Liver (tissue), 9 donors: ENCODE data around the gene NTM. TPM values are rescaled to one million over a fixed set of nuclear protein-coding genes. Genes with fewer than 3 reads are reported as not detected.

ENCODE experiments used
- DNase-seq: peaks from one replicate; pipeline ENCODE4 v3.0.0-alpha.2; 2017; ENCODE audit warnings: low spot score
- H3K27ac ChIP-seq, 2 donors: one replicate each; pipeline ENCODE4 v1.7.0; 2013; ENCODE audit warnings: inconsistent platforms in 2 of 2, low read length in 2 of 2, control low read depth in 1 of 2, low read depth in 1 of 2, mild to moderate bottlenecking in 1 of 2
- H3K27me3 ChIP-seq, 4 donors: one replicate each; pipeline versions ENCODE4 v1.6.1 to v1.7.0; 2013; ENCODE audit warnings: low read length in 3 of 4, inconsistent platforms in 1 of 4, mild to moderate bottlenecking in 1 of 4, moderate library complexity in 1 of 4; ENCODE audit not compliant: control insufficient read depth in 4 of 4, insufficient read depth in 4 of 4
- H3K36me3 ChIP-seq, 4 donors: one replicate each; pipeline versions ENCODE4 v1.6.1 to v1.7.0; 2013; ENCODE audit warnings: low read length in 3 of 4, mild to moderate bottlenecking in 3 of 4, low read depth in 1 of 4, moderate library complexity in 1 of 4; ENCODE audit not compliant: control insufficient read depth in 4 of 4, insufficient read depth in 3 of 4
- H3K4me1 ChIP-seq, 4 donors: one replicate each; pipeline versions ENCODE4 v1.6.1 to v1.7.0; 2013; ENCODE audit warnings: low read length in 3 of 4, mild to moderate bottlenecking in 3 of 4, moderate library complexity in 1 of 4; ENCODE audit not compliant: control insufficient read depth in 4 of 4, insufficient read depth in 4 of 4
- H3K4me3 ChIP-seq, 3 donors: one replicate each; pipeline versions ENCODE4 v1.6.1 to v1.7.0; 2013; ENCODE audit warnings: low read length in 3 of 3, control low read depth in 1 of 3, low read depth in 1 of 3, mild to moderate bottlenecking in 1 of 3
- H3K9ac ChIP-seq, 2 donors: one replicate each; pipeline ENCODE4 v1.7.0; 2013; ENCODE audit warnings: low read length in 2 of 2, mild to moderate bottlenecking in 2 of 2, moderate library complexity in 2 of 2, control low read depth in 1 of 2, low read depth in 1 of 2
- H3K9me3 ChIP-seq, 4 donors: one replicate each; pipeline versions ENCODE4 v1.6.1 to v1.7.0; 2013; ENCODE audit warnings: low read length in 3 of 4; ENCODE audit not compliant: control insufficient read depth in 4 of 4
- EGR1 ChIP-seq, 2 donors: IDR thresholded peaks; 2 replicates each; pipeline ENCODE4 v1.6.1; 2016 to 2018; ENCODE audit warnings: antibody characterized with exemption in 2 of 2, low read depth in 2 of 2
- FOXA1 ChIP-seq: IDR thresholded peaks from 2 replicates; pipeline ENCODE4 v1.6.1; 2016; ENCODE audit warnings: antibody characterized with exemption
- FOXA2 ChIP-seq: IDR thresholded peaks from 2 replicates; pipeline ENCODE4 v1.6.1; 2016; ENCODE audit warnings: antibody characterized with exemption
- GABPA ChIP-seq, 2 donors: IDR thresholded peaks in 1 of 2; conservative IDR thresholded peaks in 1 of 2; 2 replicates each; pipeline ENCODE4 v1.6.1; 2016; ENCODE audit warnings: antibody characterized with exemption in 2 of 2, mild to moderate bottlenecking in 1 of 2, moderate library complexity in 1 of 2
- HNF4A ChIP-seq, 2 donors: conservative IDR thresholded peaks; 2 replicates each; pipeline ENCODE4 v1.6.1; 2016; ENCODE audit warnings: antibody characterized with exemption in 2 of 2, mild to moderate bottlenecking in 2 of 2
- HNF4G ChIP-seq: IDR thresholded peaks from 2 replicates; pipeline ENCODE4 v1.6.1; 2016; ENCODE audit warnings: antibody characterized with exemption
- JUND ChIP-seq, 2 donors: IDR thresholded peaks; 2 replicates each; pipeline ENCODE4 v1.6.1; 2016; ENCODE audit warnings: antibody characterized with exemption in 2 of 2
- RAD21 ChIP-seq, 2 donors: IDR thresholded peaks; 2 replicates each; pipeline ENCODE4 v1.6.1; 2016; ENCODE audit warnings: antibody characterized with exemption in 2 of 2, mild to moderate bottlenecking in 2 of 2
- RXRA ChIP-seq, 2 donors: IDR thresholded peaks; 2 replicates each; pipeline ENCODE4 v1.6.1; 2017 to 2018; ENCODE audit warnings: antibody characterized with exemption in 2 of 2, mild to moderate bottlenecking in 1 of 2
- SP1 ChIP-seq: IDR thresholded peaks from 2 replicates; pipeline ENCODE4 v1.6.1; 2018; ENCODE audit warnings: antibody characterized with exemption, mild to moderate bottlenecking
- TAF1 ChIP-seq: conservative IDR thresholded peaks from 2 replicates; pipeline ENCODE4 v1.6.1; 2016; ENCODE audit warnings: antibody characterized with exemption, mild to moderate bottlenecking
- YY1 ChIP-seq: IDR thresholded peaks from 2 replicates; pipeline ENCODE4 v1.6.1; 2016; ENCODE audit warnings: antibody characterized with exemption, mild to moderate bottlenecking
- WGBS: extraction: QIAGEN DNeasy Blood & Tissue Kit; methylation state at CpG from one replicate; pipeline ENCODE4 v1.1.7; 2013; 5-methylcytosine and 5-hydroxymethylcytosine counted together
- polyA plus RNA-seq, 2 donors: library from polyadenylated mRNA; stranded (reverse) in 1 of 2; unstranded in 1 of 2; fragments of 200-250 nt in 1 of 2; fragments of >200 nt in 1 of 2; fragmentation: Nextera tagmentation in 1 of 2; extraction: Ambion mirVana in 1 of 2; gene quantifications; one replicate each; pipeline versions ENCODE4 v1.2.1 to v1.2.3, GENCODE V29; 2013 to 2015
- total RNA-seq, 2 donors: library from RNA; depleted of rRNA; stranded (reverse); fragments of >200 nt; gene quantifications; one replicate each; pipeline ENCODE4 v1.2.3, GENCODE V29; 2014
- TF ChIP-seq, protein P1 (sequence below): IDR thresholded peaks from 2 replicates; pipeline ENCODE4 v1.6.1; 2016; ENCODE audit warnings: antibody characterized with exemption
- TF ChIP-seq, protein P2 (sequence below): IDR thresholded peaks from 2 replicates; pipeline ENCODE4 v1.6.1; 2016; ENCODE audit warnings: antibody characterized with exemption, mild to moderate bottlenecking
- TF ChIP-seq, protein P3 (sequence below): IDR thresholded peaks from 2 replicates; pipeline ENCODE4 v1.6.1; 2016; ENCODE audit warnings: antibody characterized with exemption
- TF ChIP-seq, protein P4 (sequence below): fragments of 150-350 bp; IDR thresholded peaks from 2 replicates; pipeline ENCODE4 v1.5.1; 2017; ENCODE audit warnings: improper control_type of control experiment, low read depth, low read length; ENCODE audit not compliant: missing input control
- TF ChIP-seq, protein P5 (sequence below): IDR thresholded peaks from 2 replicates; pipeline ENCODE4 v1.6.1; 2016; ENCODE audit warnings: antibody characterized with exemption
- donor health status: healthy.
- donor health status: healthy.
- donor health status: healthy.
- donor health status: healthy.
- donor health status: healthy.

NTM gene
- total and polyA plus RNA-seq, 4 donors, result 0.08 to 1.1 (median 0.08) TPM; not detected in 1

DNA sequence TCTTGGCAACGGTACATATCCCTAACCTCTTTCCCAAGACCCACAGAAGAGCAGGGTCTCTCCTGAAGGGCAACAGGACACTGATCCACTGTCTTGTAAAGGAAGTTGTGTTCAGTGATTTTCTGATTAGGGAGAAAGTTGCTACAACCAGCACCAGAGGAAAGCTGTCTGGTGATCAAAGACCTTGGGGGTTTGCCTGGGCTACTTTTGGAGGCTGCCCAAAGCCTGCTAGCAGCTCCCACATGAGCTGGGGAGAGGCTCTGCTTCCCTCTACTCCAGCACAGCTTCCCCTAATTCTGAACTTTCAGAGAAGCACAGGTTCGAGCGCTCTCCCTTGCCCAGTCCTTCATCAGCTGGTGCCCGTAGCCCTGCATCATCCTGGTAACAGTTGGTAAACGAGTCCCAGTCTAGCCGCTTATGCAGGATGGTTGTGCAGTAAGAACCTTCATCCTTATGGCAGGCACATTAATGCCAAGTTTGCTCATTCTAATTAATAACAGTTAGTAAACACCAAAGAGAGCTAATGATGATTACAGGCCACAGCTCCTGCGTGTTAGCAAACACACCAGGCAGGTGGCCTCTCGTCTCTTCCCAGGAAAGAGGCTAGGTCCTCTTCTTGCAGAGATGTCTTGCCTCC is 173.1 kb downstream of the NTM start:
- Histone ChIP-seq H3K9ac (no peak overlapping the region), H3K27me3 (peaks cover 0 to 10% (median 3%) of the 10 kb centered on the region in 4 donors), H3K27ac (no peak overlapping the region), H3K36me3 (no peaks in the 10 kb centered on the region), H3K4me1 (peaks cover 0 to 7% (median 0%) of the 10 kb centered on the region in 4 donors), H3K4me3 (no peak overlapping the region), H3K9me3 (peaks cover 0 to 4% (median 2%) of the 10 kb centered on the region in 4 donors)
- DNase-seq, result no peak
- 60% methylated on average over 8 of the region's 8 CpGs for WGBS
- TF ChIP-seq FOXA2 (no peak), SP1 (no peak), EGR1 (IDR thresholded peaks at IDR 0.05; ENCODE audit: low read depth in 2 of 2) (no peak), TAF1 (no peak), HNF4A (conservative IDR thresholded peaks at IDR 0.05) (no peak), RAD21 (IDR thresholded peaks at IDR 0.05) (no peak), HNF4G (no peak)
- TF ChIP-seq, protein P1, sequence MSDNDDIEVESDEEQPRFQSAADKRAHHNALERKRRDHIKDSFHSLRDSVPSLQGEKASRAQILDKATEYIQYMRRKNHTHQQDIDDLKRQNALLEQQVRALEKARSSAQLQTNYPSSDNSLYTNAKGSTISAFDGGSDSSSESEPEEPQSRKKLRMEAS, result no peak
- TF ChIP-seq, protein P2, sequence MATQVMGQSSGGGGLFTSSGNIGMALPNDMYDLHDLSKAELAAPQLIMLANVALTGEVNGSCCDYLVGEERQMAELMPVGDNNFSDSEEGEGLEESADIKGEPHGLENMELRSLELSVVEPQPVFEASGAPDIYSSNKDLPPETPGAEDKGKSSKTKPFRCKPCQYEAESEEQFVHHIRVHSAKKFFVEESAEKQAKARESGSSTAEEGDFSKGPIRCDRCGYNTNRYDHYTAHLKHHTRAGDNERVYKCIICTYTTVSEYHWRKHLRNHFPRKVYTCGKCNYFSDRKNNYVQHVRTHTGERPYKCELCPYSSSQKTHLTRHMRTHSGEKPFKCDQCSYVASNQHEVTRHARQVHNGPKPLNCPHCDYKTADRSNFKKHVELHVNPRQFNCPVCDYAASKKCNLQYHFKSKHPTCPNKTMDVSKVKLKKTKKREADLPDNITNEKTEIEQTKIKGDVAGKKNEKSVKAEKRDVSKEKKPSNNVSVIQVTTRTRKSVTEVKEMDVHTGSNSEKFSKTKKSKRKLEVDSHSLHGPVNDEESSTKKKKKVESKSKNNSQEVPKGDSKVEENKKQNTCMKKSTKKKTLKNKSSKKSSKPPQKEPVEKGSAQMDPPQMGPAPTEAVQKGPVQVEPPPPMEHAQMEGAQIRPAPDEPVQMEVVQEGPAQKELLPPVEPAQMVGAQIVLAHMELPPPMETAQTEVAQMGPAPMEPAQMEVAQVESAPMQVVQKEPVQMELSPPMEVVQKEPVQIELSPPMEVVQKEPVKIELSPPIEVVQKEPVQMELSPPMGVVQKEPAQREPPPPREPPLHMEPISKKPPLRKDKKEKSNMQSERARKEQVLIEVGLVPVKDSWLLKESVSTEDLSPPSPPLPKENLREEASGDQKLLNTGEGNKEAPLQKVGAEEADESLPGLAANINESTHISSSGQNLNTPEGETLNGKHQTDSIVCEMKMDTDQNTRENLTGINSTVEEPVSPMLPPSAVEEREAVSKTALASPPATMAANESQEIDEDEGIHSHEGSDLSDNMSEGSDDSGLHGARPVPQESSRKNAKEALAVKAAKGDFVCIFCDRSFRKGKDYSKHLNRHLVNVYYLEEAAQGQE, result no peak

DNA sequence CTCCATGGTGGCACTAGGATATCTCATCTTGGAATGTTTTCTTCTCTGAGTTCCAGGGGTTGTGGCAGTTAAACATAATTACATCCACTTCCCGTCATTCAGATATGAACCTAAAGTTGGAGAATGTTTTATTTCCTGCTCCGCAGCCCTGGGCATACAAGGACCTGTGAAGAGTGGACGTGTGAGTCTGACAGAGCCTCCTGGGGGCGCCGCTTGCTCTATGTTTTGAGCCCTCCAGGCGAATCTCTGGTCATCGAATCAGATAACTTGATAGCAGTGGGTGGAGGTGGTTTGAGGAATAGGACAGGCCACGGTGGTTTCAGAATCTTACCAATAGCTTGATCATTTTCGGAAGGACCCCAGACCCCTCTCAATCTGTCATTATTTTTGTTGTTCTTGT is 174.2 kb downstream of the NTM start:
- Histone ChIP-seq H3K9me3 (peaks cover 0 to 4% (median 2%) of the 10 kb centered on the region in 4 donors), H3K27me3 (peaks cover 0 to 10% (median 3%) of the 10 kb centered on the region in 4 donors), H3K4me1 (peaks cover 0 to 7% (median 0%) of the 10 kb centered on the region in 4 donors), H3K36me3 (no peaks in the 10 kb centered on the region), H3K4me3 (no peak overlapping the region), H3K9ac (no peak overlapping the region), H3K27ac (no peak overlapping the region)
- DNase-seq, result no peak
- no peak for TF ChIP-seq JUND (IDR thresholded peaks at IDR 0.05)
- no peak for TF ChIP-seq GABPA (IDR thresholded peaks at IDR 0.05 in 1 of 2, conservative IDR thresholded peaks at IDR 0.05 in 1 of 2)
- no peak for TF ChIP-seq HNF4A (conservative IDR thresholded peaks at IDR 0.05)
- TF ChIP-seq, protein P3, sequence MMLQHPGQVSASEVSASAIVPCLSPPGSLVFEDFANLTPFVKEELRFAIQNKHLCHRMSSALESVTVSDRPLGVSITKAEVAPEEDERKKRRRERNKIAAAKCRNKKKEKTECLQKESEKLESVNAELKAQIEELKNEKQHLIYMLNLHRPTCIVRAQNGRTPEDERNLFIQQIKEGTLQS, result no peak
- TF ChIP-seq HNF4G, result no peak
- TF ChIP-seq SP1, result no peak
- no peak for TF ChIP-seq FOXA1
- TF ChIP-seq, protein P4, sequence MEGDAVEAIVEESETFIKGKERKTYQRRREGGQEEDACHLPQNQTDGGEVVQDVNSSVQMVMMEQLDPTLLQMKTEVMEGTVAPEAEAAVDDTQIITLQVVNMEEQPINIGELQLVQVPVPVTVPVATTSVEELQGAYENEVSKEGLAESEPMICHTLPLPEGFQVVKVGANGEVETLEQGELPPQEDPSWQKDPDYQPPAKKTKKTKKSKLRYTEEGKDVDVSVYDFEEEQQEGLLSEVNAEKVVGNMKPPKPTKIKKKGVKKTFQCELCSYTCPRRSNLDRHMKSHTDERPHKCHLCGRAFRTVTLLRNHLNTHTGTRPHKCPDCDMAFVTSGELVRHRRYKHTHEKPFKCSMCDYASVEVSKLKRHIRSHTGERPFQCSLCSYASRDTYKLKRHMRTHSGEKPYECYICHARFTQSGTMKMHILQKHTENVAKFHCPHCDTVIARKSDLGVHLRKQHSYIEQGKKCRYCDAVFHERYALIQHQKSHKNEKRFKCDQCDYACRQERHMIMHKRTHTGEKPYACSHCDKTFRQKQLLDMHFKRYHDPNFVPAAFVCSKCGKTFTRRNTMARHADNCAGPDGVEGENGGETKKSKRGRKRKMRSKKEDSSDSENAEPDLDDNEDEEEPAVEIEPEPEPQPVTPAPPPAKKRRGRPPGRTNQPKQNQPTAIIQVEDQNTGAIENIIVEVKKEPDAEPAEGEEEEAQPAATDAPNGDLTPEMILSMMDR, result no peak
- TF ChIP-seq RXRA (IDR thresholded peaks at IDR 0.05), result no peak
- TF ChIP-seq, protein P5, sequence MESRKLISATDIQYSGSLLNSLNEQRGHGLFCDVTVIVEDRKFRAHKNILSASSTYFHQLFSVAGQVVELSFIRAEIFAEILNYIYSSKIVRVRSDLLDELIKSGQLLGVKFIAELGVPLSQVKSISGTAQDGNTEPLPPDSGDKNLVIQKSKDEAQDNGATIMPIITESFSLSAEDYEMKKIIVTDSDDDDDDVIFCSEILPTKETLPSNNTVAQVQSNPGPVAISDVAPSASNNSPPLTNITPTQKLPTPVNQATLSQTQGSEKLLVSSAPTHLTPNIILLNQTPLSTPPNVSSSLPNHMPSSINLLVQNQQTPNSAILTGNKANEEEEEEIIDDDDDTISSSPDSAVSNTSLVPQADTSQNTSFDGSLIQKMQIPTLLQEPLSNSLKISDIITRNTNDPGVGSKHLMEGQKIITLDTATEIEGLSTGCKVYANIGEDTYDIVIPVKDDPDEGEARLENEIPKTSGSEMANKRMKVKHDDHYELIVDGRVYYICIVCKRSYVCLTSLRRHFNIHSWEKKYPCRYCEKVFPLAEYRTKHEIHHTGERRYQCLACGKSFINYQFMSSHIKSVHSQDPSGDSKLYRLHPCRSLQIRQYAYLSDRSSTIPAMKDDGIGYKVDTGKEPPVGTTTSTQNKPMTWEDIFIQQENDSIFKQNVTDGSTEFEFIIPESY, result no peak
- TF ChIP-seq EGR1 (IDR thresholded peaks at IDR 0.05; ENCODE audit: low read depth in 2 of 2), result no peak
- TF ChIP-seq, protein P1, result no peak
- no peak for TF ChIP-seq YY1
- 35% methylated on average over 9 of the region's 9 CpGs for WGBS
